GM18526 (cell line): Measurements from ENCODE around the gene FAM13A.

Experiments
- POLR2A ChIP-seq: IDR thresholded peaks from 3 replicates; pipeline ENCODE4 v1.6.1; 2011; ENCODE audit not compliant: insufficient read length; ENCODE audit errors: extremely low read depth

FAM13A gene

DNA sequence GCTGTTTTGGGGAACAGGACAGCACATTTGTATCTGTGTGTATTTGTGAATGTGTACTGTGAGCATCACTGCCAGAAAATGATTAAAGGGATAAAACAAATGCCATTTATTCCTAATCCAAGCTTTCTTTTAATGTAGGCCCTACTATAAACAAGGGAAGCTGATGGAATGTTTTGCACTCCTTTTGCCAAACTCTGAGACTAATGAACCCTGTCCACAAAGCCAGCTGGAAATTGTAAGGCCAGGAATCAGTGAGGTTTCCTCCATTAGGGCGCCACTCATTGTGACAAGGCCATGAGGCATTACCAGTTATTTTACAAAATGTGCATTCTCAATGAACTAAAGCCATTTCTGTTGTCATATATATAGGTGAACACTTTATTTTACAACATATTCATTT lies 196.4 kb downstream of the FAM13A start:
- TF ChIP-seq POLR2A: no peak

DNA sequence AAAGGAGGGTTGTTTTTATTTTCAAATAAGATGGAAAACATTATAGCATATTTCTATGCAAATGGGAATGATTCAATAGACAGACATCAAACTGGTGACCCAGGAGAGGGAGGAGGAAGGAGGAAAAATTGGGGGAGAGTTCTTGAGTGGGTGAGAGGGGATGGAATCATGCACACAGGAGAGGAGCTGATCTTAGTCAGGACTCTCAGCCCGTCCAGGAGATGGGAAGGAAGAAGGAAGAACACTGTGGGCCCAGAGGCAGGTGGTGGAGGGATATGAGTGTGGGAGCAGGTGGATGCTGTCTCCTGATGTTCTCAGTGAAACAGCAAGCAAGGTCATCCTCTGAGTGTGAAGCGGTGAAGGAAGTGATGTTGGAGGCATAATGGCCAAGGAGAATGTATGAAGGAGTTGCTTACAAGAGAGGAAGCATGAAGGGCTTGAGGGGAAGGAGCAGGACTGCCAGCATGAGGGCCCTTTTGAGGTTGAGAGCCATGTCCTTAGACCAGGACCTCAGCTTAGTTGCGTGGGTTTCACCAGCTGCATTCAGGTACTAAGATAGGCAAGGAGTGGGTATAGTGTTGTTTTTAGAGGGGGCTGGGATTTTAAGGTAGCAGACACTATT lies 197.7 kb downstream of the FAM13A start:
- TF ChIP-seq POLR2A: no peak

DNA sequence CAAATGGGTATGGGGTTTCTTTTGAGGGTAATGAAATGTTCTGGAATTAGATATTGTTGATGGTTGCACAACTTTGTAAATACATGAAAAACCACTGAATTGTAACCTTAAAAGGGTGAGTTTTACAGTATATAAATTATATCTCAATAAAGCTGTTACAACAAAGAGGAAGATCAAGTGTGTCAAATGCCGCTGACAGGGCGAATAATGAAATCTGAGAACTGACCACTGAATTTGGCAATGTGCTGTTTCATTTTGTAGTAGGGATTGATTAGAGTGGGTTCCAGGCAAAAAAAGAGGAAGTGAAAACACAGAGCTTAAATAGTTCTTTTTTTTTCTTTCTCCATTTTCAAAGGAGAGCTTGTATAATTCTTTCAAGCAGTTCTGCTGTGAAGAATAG lies 198.2 kb downstream of the FAM13A start:
- TF ChIP-seq POLR2A: no peak

DNA sequence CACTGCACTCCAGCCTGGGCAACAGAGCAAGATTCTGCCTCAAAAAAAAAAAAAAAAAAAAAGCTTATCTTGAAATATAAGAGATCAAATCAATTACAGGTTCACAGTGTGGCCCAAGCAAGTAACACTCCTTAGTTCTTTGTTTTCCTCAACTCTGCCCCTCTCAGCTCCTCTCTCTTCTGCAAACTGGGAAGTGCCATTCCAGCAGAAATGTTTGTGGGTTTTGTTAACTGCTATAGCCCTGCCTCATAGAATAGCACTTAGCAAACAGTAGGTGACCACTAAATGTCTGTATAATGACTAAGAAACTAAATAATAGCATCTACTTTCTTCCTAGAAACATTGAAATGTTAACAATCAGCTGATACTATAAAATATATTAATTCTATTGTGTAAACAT lies 199.4 kb downstream of the FAM13A start:
- TF ChIP-seq POLR2A: no peak

DNA sequence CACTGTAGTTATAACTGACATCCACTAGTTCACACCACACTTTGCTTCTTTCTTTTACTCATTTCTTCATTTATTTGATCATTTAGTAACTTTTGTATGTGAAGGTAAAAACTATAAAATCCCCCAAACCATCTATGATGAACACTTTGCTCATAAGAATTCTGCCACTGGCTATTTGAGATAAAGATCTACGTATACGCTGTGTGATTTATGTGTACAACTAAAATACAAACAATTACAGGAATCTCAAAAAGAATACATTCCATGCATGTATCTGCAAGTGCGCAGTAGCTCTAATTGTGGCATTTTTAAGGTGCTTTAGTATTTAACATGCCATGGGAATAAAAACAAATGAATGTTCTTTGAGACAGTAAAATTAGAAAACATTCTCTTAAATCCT lies 202.5 kb downstream of the FAM13A start:
- no peak for TF ChIP-seq POLR2A

DNA sequence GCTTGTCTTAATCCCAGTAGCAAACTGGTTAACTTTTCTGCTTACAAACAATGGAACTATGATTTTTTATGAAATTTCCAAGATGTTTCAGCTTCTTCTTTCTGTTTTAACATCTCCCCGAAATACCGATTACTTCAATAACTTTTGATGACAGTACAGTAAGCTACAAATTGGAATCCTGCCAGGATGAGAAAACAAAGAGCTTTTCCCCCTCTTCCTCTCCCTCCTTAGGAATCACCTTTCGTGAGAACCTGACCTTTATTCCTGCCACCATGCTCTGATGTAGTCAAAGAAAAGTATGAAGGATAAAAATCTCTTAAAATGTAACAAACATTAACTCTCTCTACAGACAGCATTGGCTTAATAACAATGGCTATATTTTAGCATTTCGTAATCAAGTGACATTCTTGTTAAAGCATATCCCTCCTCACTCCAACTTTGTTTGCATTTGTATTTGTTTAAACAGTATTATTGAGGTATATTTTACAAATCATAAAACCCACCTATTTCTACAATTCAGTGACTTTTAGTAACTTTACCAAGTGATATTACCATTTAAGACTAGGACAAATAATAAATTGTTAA lies 210.7 kb downstream of the FAM13A start:
- no peak for TF ChIP-seq POLR2A

DNA sequence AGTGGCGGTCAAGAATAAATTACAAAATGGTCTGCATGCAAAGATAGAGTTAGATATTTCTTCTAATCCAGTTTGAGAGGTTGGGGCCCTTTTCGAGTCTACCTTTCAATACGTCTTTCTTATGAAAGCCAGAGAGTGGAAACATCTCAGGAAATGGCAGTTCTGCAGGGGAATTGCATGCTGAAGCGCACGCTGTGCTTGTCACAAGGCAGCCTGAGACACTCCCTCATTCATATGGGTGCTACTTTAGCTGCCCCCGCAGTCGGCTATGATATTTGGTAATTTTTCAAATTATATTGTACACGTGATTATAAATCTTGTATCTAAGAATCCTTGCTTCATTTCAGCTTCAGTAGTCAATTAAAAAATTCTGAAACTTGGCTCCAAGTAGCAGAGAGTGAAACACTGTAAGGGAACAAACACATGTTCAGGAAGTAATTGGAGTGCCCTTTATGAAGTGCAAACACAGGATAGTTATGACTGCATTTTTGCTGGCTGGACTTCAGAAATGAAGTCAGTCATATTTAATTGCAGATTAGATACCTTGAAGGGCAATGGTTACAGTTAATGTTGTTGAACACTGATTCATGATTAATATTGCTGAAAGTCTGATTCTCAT lies 213.8 kb downstream of the FAM13A start:
- TF ChIP-seq POLR2A: no peak

DNA sequence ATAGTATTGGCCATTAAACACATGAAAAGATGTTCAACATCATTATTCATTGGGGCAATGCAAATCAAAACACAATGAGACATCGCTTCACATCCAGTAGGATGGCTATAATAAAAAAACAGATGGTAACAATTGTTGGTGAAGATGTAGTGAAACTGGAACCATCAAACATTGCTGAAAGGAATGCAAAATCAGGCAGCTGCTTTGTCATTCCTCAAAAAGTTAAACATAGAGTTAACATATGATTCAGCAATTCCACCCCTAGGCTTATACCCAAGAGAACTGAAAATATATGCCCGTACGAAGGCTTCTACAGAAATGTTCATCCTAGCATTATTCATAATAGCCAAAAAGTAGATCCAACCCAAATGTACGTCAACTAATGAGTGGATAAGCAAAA lies 215.3 kb downstream of the FAM13A start:
- no peak for TF ChIP-seq POLR2A

DNA sequence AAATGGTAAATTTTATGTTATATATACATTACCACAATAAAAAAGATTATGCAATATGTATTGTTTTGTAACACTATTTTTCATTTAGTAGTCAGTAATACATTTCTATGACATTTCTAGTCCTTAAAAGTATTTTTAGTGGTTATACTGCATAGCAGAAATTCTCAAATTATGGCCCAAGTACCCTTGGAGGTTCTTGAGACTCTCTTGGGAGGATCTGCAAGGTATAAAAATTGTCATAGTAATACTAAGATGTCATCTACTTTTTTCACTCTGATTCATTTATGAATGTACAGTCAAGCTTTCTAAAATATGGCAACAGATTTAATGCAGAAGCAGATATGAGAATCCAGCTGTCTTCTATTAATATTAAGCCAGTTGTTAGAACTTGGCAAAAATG lies 220.8 kb downstream of the FAM13A start:
- TF ChIP-seq POLR2A: no peak

DNA sequence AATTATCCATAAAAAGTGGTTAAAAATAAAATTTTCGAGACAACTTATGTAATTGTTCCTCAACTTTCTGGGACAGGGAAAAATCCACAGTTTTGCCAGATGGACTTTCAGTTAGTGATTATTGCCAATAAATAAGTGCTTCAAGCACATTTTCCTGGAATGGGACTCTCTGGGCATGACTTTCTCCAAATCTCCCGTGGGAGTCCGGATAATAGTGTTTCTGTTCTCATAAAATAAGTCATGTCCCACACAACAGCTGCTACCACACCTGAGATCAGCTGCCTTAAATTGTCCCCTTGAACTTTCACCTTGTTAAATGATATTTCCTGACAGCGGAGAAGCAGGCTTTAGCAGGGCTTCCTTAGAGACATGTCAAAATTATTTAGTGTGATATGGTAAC lies 226.0 kb downstream of the FAM13A start:
- no peak for TF ChIP-seq POLR2A

DNA sequence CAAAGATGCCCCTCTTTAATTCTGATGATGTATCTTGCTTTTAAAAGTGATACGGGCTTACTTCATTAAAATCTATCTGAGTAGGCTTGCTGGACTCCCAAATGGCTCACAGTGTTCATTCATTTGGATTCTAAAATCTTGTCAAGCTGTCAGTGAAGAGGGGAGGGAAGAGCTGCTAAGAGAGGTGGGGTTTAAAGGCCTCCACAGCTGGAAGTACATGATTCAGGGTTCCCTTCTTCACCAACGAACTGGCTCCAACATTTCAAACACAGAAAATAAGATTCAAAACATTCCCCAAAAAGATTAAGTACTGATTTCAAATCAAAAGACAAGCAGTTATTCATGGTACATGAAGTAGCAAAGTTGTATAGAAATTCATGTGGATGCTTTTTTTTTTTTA lies 226.4 kb downstream of the FAM13A start:
- no peak for TF ChIP-seq POLR2A

DNA sequence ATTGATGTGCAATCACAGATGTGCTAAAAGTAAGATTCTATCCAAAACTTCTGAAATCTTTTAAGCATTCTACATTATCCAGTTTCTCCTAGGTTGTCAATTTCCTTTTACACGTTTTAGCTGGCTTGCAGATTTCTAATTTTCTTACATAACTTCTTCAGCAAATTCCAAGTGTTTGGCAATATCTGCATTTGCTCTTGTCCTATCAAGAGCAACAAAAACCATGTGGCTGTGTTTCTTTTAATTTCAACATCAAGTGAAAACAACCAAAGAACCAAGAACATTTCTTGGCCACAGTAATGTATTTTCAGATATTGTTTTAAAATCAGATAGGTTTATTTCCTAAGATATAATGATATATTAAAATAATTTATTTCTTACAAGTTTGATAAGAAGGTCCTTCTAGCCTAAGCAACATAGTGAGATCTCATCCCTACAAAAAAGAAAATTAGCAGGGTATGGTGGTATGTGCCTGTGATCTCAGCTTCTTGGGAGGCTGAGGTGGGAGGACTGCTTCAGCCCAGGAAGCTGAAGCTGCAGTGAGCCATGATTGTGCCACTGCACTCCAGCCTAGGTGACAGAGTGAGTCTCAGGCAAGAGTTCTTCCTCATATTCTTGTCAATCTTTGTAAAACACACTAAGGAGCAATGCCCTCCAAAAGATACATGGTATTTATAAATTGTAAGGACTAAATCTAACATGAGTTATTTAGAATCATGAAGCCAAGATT lies 228.0 kb downstream of the FAM13A start:
- TF ChIP-seq POLR2A: no peak

DNA sequence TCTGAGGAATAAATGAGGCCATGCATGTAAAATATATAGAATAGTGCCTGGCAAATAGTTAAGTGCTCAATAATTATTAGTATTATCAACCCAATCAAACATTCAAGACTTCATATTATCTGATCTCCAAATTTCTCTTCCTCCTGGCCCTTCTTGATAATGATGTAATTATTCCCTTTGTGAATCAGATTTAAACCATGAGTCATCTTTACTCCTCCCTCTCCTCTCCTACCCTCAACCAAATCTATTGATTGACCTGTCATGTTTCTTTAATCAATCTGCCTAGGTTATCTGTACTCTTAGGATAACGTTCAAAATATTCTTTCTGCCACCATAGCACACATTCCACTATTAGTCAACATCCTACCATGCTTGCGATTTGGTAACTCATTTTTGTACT lies 229.5 kb downstream of the FAM13A start:
- no peak for TF ChIP-seq POLR2A

DNA sequence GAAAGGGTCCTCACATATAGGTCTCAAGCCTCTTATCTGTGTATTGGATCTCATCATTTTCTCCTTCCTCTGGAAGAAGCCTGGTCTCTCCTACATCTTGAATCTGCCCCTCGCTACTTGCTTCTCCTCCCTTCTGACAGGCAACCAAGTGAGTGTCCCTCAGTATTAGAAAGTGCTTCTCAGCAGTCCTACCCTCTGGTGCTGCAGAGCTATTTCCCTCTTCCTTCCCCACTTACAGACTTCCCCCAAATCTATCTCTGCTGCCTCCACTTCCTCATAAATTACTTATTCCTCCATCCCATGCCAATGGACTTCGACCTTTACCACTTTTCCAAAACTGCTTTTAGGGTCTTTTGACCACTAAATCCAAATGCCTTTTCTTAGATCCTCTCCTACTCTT lies 230.2 kb downstream of the FAM13A start:
- no peak for TF ChIP-seq POLR2A

DNA sequence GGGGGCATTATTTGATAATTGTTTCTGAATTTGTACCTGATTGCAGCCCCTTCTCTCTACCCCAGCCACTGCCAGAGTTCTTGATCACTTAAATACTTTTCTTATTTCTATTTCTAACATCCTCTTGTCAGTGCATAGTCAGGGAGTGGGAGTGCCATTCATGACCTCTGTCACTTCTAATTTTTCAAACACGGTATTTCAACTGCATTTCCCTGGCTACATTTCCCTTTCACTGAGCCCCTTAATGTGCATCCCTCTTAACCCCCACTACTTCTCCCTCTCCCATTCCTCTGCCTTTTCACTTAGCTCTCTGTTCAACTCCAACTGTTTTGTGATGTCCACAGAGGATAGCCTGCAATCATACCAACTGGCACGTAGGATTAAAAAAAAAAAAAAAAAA lies 231.1 kb downstream of the FAM13A start:
- no peak for TF ChIP-seq POLR2A
